Chondrocyte (in vitro differentiated cells): ENCODE data around the gene SEMA5A. TPM values are rescaled to one million over a fixed set of nuclear protein-coding genes. Genes with fewer than 3 reads are reported as not detected.

Experiments
- DNase-seq: peaks from one replicate; pipeline ENCODE4 v3.0.0; 2021; ENCODE audit warnings: mixed read lengths, low spot score
- H3K27ac Mint-ChIP-seq: one replicate; pipeline ENCODE4 v1.8.0; 2021; ENCODE audit warnings: mild to moderate bottlenecking, moderate library complexity, mixed read lengths; ENCODE audit not compliant: unreplicated experiment
- H3K27me3 Mint-ChIP-seq: 2 replicates; pipeline ENCODE4 v1.8.0; 2021; ENCODE audit warnings: low read depth, mixed read lengths
- H3K36me3 Mint-ChIP-seq: 2 replicates; pipeline ENCODE4 v1.8.0; 2021; ENCODE audit warnings: low read depth, mixed read lengths
- H3K4me1 Mint-ChIP-seq: 2 replicates; pipeline ENCODE4 v1.8.0; 2021; ENCODE audit warnings: low read depth, mild to moderate bottlenecking, mixed read lengths
- H3K4me3 Mint-ChIP-seq: one replicate; pipeline ENCODE4 v1.8.0; 2021; ENCODE audit warnings: mild to moderate bottlenecking, moderate library complexity, mixed read lengths; ENCODE audit not compliant: unreplicated experiment
- H3K9me3 Mint-ChIP-seq: 2 replicates; pipeline ENCODE4 v1.8.0; 2021; ENCODE audit warnings: low read depth, mixed read lengths
- CTCF ChIP-seq: fragments of 200-600 bp; sonication (generic); IDR thresholded peaks from 2 replicates; pipeline ENCODE4 v1.5.0; 2021; ENCODE audit warnings: antibody characterized with exemption, mild to moderate bottlenecking, moderate library complexity
- total RNA-seq: library from RNA; stranded (reverse); gene quantifications from 3 replicates; pipeline ENCODE4 v1.2.1, GENCODE V29; 2021

SEMA5A gene
- total RNA-seq, 1 donor from 2014 or later, result 249 TPM

- no peak for TF ChIP-seq CTCF
- Mint-ChIP-seq H3K36me3 (peaks cover 10% of the 10 kb centered on the region), H3K4me1 (peaks cover 10% of the 10 kb centered on the region), H3K27me3 (no peaks in the 10 kb centered on the region), H3K27ac (peak overlapping the region; percentile 4), H3K9me3 (no peaks in the 10 kb centered on the region), H3K4me3 (no peak overlapping the region)
- no peak for DNase-seq
Measured at GRCh38 chr5:9396285-9396770, 149.5 kb downstream of the SEMA5A start.

- H3K4me3 Mint-ChIP-seq, result no peak overlapping the region
- peaks cover 8% of the 10 kb centered on the region for H3K36me3 Mint-ChIP-seq
- no peaks in the 10 kb centered on the region for H3K9me3 Mint-ChIP-seq
Measured at GRCh38 chr5:9395706-9396105, 150.2 kb downstream of the SEMA5A start.

GRCh38 chr5:9394221-9394620 lies 151.7 kb downstream of the SEMA5A start:
- no peak for DNase-seq
- no peaks in the 10 kb centered on the region for H3K9me3 Mint-ChIP-seq
- H3K4me1 Mint-ChIP-seq, result peaks cover 14% of the 10 kb centered on the region
- H3K4me3 Mint-ChIP-seq, result no peak overlapping the region
- peak overlapping the region; percentile 4 for H3K27ac Mint-ChIP-seq
- H3K27me3 Mint-ChIP-seq, result no peaks in the 10 kb centered on the region
- peaks cover 5% of the 10 kb centered on the region for H3K36me3 Mint-ChIP-seq
- no peak for TF ChIP-seq CTCF

More at GRCh38 chr5:9395706-9396105, 150.2 kb downstream of the SEMA5A start:
- DNase-seq, result no peak
- no peak for TF ChIP-seq CTCF
- Mint-ChIP-seq H3K4me1 (peaks cover 10% of the 10 kb centered on the region), H3K27ac (no peak overlapping the region), H3K27me3 (no peaks in the 10 kb centered on the region)

- no peak overlapping the region for H3K27ac Mint-ChIP-seq
- no peak for TF ChIP-seq CTCF
- peaks cover 7% of the 10 kb centered on the region for H3K36me3 Mint-ChIP-seq
- no peaks in the 10 kb centered on the region for H3K27me3 Mint-ChIP-seq
- no peak overlapping the region for H3K4me3 Mint-ChIP-seq
- DNase-seq, result no peak
- no peaks in the 10 kb centered on the region for H3K9me3 Mint-ChIP-seq
- H3K4me1 Mint-ChIP-seq, result peaks cover 24% of the 10 kb centered on the region
Measured at GRCh38 chr5:9392625-9393024, 153.2 kb downstream of the SEMA5A start.

- TF ChIP-seq CTCF, result no peak
- Mint-ChIP-seq H3K27me3 (no peaks in the 10 kb centered on the region), H3K27ac (no peak overlapping the region), H3K9me3 (no peaks in the 10 kb centered on the region), H3K4me1 (peaks cover 36% of the 10 kb centered on the region), H3K4me3 (no peak overlapping the region), H3K36me3 (peaks cover 9% of the 10 kb centered on the region)
- DNase-seq, result no peak
Measured at GRCh38 chr5:9391080-9391479, 154.8 kb downstream of the SEMA5A start.
